NCI-H345 treated with DMSO at 0.1 percent for 48 hours (cell line): ENCODE data around the gene SNX22.

Experiments
- DNase-seq: peaks from one replicate; lab custom pipeline; 2025; ENCODE audit not compliant: unreplicated experiment; lab: John Stamatoyannopoulos, UW

The SNX22 gene

GRCh38 chr15:64193971-64194370 lies 42.4 kb downstream of the SNX22 start:
- no peak for DNase-seq

GRCh38 chr15:64197425-64197824 lies 45.9 kb downstream of the SNX22 start:
- DNase-seq: no peak

- no peak for DNase-seq
Observed at GRCh38 chr15:64205202-64205601, 53.7 kb downstream of the SNX22 start.
